Measurements from ENCODE around the gene RACGAP1.
"Not testable (repeated sequence)": the region's sequence is repeated elsewhere in the genome, so short reads cannot be mapped to it uniquely, and the experiment has no call there.

Gene RACGAP1

DNA sequence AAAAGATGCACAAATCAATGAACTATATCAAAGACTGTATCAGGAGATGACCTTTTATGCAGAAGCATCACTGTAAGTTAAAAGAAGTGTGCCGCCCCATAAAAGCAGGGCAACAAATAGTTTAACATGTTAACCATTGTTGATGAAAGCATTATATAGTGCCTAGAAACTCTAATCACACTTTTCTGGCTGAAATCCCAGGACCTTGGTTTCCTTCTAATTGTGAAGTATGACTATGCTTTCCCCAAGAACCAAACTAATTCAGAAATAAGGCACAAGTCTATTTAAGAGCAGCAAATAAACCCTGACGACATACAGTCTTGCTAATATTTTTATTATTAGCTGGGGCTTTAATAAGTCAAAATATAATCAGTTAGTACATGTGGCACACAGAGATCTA lies 21.7 kb downstream of the RACGAP1 start:
- Mint-ChIP-seq H3K27me3 (no peaks in the 10 kb centered on the region), H3K4me1 (ENCODE audit: low read depth) (no peaks in the 10 kb centered on the region), H3K9me3 (ENCODE audit: low read depth) (no peaks in the 10 kb centered on the region), H3K4me3 (no peak overlapping the region), H3K27ac (no peak overlapping the region), H3K36me3 (peaks cover 8% of the 10 kb centered on the region)

DNA sequence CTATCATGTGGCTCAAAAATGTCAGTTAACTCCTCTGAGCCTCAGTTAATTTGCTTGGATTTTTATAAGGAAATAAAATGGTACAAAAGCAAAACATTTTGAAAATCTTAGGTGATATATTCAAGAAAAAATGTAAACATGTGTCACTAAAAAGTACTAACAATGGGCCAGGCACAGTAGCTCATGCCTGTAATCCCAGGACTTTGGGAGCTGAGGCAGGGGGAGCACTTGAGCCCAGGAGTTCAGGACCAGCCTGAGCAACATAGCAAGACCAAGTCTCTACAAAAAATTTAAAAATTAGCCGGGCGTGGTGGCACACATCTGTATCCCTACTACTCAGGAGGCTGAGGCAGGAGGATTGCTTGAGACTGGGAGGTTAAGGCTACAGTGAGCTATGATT lies 26.8 kb downstream of the RACGAP1 start:
- H3K9me3 Mint-ChIP-seq (ENCODE audit: low read depth): no peaks in the 10 kb centered on the region
- no peak overlapping the region for H3K4me3 Mint-ChIP-seq
- no peak overlapping the region for H3K27ac Mint-ChIP-seq
- H3K36me3 Mint-ChIP-seq: peaks cover 14% of the 10 kb centered on the region
- H3K27me3 Mint-ChIP-seq: no peaks in the 10 kb centered on the region
- no peaks in the 10 kb centered on the region for H3K4me1 Mint-ChIP-seq (ENCODE audit: low read depth)

DNA sequence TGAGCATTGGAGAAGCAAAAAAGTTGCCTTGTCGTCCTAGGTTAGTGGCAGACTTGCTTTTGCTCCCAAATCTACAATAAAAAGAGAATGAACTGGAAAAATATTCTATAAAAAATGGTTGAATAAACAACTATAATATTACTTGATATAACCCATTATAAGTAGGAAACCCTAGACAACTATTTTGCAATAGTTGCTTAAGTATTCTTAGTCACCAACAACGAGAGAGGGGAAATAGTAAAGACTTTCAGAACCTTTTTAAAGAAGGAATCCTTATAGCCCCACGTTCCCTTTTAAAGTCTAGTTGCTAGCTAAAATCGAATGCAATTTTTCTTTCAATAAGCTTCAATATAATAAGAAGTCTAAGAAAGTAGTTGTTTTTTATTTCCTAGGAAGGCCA lies 35.0 kb downstream of the RACGAP1 start:
- Mint-ChIP-seq H3K9me3 (ENCODE audit: low read depth) (no peaks in the 10 kb centered on the region), H3K27ac (no peak overlapping the region), H3K4me1 (ENCODE audit: low read depth) (no peaks in the 10 kb centered on the region), H3K27me3 (no peaks in the 10 kb centered on the region), H3K36me3 (peaks cover 12% of the 10 kb centered on the region), H3K4me3 (no peak overlapping the region)

DNA sequence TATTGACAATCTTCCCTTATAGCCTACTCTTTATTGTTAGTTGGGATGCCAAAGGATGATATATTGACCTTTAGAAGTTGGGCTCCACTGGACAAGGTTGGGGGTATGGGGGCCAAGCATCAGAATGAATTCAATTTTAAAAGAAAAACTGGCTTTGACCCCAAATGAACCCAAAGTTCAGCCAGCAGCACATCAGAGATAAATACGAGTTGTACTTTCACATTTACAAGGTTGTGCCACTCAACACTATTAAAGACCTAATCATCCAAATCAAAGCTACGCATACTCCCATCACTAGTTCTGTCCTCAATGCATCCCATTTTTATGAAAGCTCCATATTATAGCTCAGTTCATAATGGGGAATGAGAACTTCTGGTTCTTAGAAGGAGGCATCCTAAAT lies 35.9 kb downstream of the RACGAP1 start:
- peaks cover 12% of the 10 kb centered on the region for H3K36me3 Mint-ChIP-seq
- not testable (repeated sequence) for H3K4me3 Mint-ChIP-seq; H3K27ac Mint-ChIP-seq; H3K9me3 Mint-ChIP-seq (ENCODE audit: low read depth); H3K4me1 Mint-ChIP-seq (ENCODE audit: low read depth); H3K27me3 Mint-ChIP-seq

DNA sequence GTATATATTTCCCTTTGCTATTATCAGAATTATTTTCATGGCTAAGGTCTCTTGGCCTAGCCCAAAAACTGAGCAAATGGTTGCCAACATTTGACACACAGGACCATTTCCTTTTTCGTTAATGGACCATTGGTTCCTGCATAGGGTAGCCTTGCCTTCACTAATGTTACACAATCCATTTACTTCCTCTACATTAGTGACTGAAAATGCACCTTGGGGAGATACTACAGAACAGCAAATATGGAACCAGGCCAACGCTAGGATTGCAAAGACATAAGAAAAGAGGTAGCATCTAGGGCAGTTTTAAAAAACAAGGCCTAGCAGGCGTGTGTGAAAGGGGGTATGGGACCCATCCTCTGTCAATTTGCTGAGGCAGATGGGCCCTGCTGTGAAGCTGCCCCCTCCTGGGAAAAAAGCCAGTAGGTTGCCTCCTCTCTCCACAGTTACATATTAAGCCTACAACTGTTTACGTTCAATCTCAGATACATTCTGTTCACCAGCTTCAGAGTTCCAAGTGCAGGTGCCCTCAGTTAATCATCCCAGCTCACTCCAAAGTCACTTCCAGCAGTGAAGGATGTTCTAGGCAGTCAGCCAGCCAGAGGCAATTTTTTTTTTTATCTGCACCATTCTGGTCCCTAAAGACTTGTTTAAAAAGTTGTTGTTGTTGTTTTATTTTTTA lies 37.5 kb downstream of the RACGAP1 start:
- Mint-ChIP-seq H3K36me3 (peaks cover 7% of the 10 kb centered on the region), H3K27me3 (no peaks in the 10 kb centered on the region), H3K9me3 (ENCODE audit: low read depth) (no peaks in the 10 kb centered on the region), H3K4me3 (no peak overlapping the region), H3K27ac (no peak overlapping the region), H3K4me1 (ENCODE audit: low read depth) (no peaks in the 10 kb centered on the region)

DNA sequence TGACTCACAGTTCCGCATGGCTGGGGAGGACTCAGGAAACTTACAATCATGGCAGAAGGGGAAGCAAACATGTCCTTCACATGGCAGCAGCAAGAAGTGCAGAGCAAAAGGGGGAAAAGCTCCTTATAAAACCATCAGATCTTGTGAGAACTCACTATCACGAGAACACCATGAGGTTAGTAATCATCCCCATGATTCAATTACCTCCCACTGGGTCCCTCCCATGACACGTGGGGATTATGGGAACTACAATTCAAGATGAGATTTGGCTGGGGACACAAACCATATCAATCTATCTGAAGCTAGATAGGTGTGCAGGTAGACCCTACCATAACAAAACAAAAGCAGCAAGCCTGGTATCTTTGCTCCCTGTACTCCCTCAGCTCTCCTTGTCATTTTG lies 38.8 kb downstream of the RACGAP1 start:
- H3K27me3 Mint-ChIP-seq; H3K36me3 Mint-ChIP-seq; H3K9me3 Mint-ChIP-seq (ENCODE audit: low read depth); H3K4me1 Mint-ChIP-seq (ENCODE audit: low read depth); H3K4me3 Mint-ChIP-seq; H3K27ac Mint-ChIP-seq: not testable (repeated sequence)

DNA sequence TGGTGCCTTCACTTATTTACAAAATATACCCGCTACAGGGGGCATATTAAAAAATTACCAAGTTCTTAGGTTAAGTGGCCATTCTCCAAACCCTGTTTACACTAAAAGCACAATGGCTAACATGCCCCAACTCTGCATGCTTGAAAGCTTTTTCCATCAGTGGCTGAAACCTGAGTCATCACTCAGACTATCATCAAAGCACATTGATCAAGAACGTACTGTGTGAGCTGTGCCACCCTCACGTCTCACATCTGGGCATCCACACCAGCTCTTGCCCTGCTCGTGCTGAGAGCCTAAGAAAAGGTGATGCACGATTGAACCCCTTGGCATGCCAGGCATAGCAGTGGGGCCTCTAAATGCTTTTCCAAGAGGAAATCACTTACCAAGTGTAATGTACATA lies 39.3 kb downstream of the RACGAP1 start:
- Mint-ChIP-seq H3K4me3 (no peak overlapping the region), H3K27me3 (no peaks in the 10 kb centered on the region), H3K4me1 (ENCODE audit: low read depth) (no peaks in the 10 kb centered on the region), H3K9me3 (ENCODE audit: low read depth) (no peaks in the 10 kb centered on the region), H3K36me3 (peaks cover 5% of the 10 kb centered on the region), H3K27ac (no peak overlapping the region)

DNA sequence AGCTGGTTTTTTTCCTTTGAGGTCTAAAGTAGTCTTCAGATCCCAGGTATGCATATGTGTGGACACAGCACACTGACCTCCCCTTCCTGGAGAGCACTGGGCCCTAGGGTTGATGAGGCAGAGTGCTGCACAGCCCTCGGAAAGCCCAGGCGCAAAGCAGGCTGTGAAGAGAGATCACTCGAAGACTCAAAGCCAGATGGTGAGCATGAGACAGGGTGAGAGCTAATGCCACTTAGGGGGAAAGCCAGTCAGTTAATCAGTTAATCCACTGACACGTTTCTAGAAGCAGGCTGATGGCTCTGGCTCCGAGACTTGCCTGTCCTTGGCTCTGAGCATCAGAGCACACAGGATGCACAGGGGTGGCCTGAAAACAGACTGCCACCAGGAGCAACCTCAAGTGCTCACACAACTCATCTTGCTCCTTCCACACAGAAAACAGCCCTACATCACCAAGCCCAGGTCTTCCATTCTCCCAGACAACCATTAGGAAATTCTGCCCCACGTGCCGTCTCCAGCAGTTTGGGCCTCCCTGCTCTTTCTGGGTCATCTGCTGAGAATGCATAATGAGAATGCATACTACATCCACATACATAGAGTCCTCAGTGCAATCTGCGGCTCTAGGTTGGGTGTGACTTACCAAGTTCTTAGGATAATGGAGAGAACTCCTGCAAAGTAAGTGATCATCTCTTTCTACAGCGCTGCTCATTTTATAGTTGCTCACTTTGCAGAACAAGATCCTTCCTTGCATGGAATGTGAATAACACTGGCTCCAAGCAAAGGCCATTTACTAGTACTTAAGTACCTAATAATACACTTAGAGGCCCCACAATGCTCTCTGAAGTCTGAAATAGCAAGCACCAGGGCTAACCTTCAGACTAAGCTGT lies 40.6 kb downstream of the RACGAP1 start:
- Mint-ChIP-seq H3K27ac (no peak overlapping the region), H3K4me1 (ENCODE audit: low read depth) (no peaks in the 10 kb centered on the region)

DNA sequence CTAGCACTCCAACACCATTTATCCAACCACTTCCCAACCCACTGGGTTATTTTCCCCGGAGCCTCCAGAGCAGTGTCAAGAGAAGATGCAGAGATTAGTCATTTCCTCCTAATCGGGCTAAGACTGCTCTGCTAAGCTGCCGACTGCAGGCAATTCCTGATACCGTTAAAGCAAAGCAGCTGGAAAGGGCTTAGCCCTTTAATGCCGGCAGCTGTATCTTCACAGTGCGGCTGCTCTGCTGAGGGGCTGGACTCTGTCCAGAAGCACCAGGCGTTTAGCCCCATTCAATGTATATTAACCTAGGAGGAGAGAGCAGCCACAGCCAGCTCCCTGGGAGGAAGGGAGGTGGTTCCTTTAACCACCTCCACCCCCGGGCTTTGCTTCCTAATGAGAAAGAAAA lies 41.4 kb downstream of the RACGAP1 start:
- no peaks in the 10 kb centered on the region for H3K9me3 Mint-ChIP-seq (ENCODE audit: low read depth)
- H3K27ac Mint-ChIP-seq: no peak overlapping the region
- no peak overlapping the region for H3K4me3 Mint-ChIP-seq
- no peaks in the 10 kb centered on the region for H3K4me1 Mint-ChIP-seq (ENCODE audit: low read depth)
- H3K36me3 Mint-ChIP-seq: peaks cover 2% of the 10 kb centered on the region
- H3K27me3 Mint-ChIP-seq: no peaks in the 10 kb centered on the region

More for the DNA sequence above, 40.6 kb downstream of the RACGAP1 start:
- Mint-ChIP-seq H3K9me3 (ENCODE audit: low read depth) (no peaks in the 10 kb centered on the region), H3K27me3 (no peaks in the 10 kb centered on the region), H3K36me3 (peaks cover 2% of the 10 kb centered on the region), H3K4me3 (no peak overlapping the region)

DNA sequence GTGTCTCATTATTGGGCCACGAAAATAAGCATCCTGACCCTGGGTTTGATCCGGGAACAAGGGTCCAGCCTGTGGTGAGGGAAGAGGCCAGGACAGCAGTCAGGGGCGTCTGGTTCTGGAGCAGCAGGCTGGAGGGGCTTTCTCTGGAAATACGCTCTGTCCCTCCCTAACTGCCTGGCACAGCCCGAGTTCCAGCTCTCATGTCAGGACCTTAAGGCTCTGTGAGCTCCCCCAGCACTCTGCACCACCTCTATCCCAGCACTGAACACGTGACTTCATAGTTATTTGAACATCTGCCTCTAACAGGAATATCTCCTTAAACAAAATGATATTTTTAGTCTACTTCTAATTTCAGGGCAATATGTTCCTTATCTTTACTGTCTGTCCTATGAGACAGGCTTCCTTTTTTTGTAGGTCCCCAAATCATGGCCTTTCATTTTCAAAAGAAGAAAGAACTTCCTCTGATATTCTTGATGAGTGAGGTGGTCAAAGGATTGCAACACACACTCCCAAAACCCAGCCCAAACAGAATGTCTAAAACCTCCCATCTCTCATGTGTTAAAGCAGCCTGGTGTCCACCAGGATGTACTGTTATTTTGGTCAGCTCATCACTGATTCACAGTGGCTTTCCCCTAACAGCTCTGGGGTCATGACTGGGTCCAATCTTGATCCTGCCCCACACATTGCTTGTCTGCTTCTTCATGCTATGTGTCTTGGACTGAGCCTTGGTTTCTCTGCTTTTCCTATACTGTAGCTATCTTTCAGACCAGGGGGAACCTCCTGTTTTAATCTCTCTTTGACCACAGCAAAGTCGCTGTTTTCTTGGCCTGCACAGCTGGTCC lies 42.8 kb downstream of the RACGAP1 start:
- H3K27me3 Mint-ChIP-seq: no peaks in the 10 kb centered on the region
- H3K36me3 Mint-ChIP-seq: no peaks in the 10 kb centered on the region
- peak overlapping the region; percentile 11 for H3K27ac Mint-ChIP-seq
- H3K9me3 Mint-ChIP-seq (ENCODE audit: low read depth): no peaks in the 10 kb centered on the region
- H3K4me3 Mint-ChIP-seq: no peak overlapping the region
- no peaks in the 10 kb centered on the region for H3K4me1 Mint-ChIP-seq (ENCODE audit: low read depth)

DNA sequence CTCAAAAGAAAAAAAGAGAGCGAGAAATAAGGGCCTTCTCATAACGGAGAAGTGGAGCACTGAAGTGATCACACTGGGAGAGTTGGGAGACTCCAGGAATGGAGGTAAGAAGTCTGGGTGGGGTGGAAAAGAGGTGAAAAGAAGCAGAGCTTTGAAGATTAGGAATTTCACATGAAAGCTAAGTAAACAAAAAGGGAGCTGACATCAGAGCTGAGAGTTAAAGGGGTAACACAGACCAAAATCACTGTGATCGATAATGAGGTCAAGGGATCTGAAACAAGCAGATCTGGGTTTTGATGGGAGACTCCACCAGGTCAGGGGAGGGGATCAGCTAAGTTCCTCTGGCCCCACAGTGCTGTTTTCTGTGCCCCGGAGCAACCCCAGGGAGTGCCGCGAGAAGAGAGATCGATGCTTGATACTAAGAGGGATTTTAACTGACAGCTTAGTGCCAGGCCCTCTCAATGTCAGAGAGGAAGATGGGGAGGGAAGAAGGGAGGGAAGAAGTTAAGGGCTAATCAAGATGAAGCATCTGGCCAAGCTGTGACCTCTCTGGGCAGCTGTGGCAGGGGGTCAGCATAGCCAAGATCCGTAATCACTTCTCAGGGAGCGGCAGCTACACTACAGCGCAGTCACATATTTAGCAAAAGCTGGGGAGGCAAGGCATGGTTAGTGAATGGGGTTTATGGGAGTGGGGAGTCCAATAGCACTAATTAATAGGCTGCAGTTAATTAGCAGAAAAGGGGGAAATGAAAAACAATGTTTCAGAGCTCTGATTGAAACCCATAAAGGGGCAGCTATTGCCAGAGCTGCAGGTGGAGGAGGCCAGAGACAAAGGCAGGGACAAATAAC lies 44.6 kb downstream of the RACGAP1 start:
- no peaks in the 10 kb centered on the region for H3K36me3 Mint-ChIP-seq
- no peaks in the 10 kb centered on the region for H3K9me3 Mint-ChIP-seq (ENCODE audit: low read depth)
- H3K27ac Mint-ChIP-seq: no peak overlapping the region
- no peaks in the 10 kb centered on the region for H3K27me3 Mint-ChIP-seq
- H3K4me1 Mint-ChIP-seq (ENCODE audit: low read depth): no peaks in the 10 kb centered on the region
- H3K4me3 Mint-ChIP-seq: no peak overlapping the region

DNA sequence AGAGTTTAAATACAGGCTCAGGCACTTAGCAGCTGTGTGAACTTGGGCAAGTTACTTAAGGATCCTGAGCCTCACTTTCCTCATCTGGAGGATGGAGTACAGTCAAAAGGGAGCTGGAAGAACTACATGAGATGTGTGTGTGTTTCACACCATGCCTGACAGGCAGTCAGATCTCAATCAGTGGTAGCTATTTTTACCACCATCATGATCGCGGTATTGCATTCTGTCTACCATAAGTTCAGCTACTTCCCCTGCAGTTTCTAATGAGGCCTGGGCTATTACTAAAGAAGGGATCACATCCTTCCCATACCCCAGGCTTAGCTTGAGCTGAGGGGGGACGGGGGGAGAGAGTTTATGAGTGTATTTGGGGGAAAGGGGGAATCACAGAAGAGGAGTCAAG lies 45.5 kb downstream of the RACGAP1 start:
- no peaks in the 10 kb centered on the region for H3K4me1 Mint-ChIP-seq (ENCODE audit: low read depth)
- no peaks in the 10 kb centered on the region for H3K9me3 Mint-ChIP-seq (ENCODE audit: low read depth)
- H3K36me3 Mint-ChIP-seq: no peaks in the 10 kb centered on the region
- H3K4me3 Mint-ChIP-seq: no peak overlapping the region
- no peak overlapping the region for H3K27ac Mint-ChIP-seq
- H3K27me3 Mint-ChIP-seq: no peaks in the 10 kb centered on the region

DNA sequence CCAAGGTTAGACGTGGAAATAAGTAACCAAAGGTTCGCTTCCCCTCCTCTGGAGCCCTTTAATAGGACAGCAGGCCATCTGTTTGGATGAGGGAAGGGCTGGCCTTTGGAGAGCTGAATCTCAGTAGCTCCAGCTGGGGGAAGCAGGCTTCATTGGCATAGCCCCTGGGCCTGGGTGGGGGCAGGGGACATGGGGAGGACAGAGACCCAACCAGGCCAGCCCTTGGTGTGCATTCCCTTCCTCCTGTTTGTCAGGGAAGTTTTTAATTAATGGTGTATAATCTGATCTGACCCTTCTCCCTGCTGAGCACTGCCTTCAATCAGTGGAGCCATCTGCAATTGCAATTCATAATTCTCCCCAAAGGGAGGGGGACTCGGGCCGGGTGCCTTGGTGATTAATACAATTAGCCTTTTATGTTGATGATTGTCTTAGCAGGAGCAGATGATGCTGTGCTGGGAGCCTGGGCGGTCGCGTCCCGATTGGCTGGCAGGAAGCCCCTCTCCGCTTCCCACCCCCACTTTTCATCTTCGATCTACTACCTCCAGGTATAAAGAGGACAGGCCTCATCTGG lies 46.2 kb downstream of the RACGAP1 start:
- no peaks in the 10 kb centered on the region for H3K27me3 Mint-ChIP-seq
- H3K9me3 Mint-ChIP-seq (ENCODE audit: low read depth): no peaks in the 10 kb centered on the region
- no peaks in the 10 kb centered on the region for H3K36me3 Mint-ChIP-seq
- H3K27ac Mint-ChIP-seq: no peak overlapping the region
- H3K4me1 Mint-ChIP-seq (ENCODE audit: low read depth): no peaks in the 10 kb centered on the region
- no peak overlapping the region for H3K4me3 Mint-ChIP-seq

DNA sequence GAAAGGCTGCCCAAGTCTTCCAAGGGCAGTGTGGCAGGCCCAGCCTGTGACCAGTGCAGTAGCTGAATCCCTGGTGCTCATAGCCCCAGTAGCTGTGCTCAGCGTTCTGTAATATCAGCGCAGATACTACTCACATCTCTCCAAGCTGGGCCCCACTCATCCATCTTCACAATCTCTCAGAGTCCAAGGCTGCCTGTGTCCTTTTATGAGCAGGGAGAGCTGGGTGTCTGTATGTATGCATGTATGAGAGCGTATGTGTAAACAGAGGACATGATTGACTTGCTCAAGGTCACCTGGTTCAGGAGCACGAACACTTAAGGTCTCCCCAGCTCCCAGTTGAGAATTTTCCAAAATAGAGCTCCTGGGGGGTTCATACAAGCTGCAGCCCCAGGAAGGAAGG lies 47.2 kb downstream of the RACGAP1 start:
- Mint-ChIP-seq H3K27me3 (no peaks in the 10 kb centered on the region), H3K36me3 (no peaks in the 10 kb centered on the region), H3K27ac (no peak overlapping the region), H3K4me1 (ENCODE audit: low read depth) (no peaks in the 10 kb centered on the region), H3K4me3 (no peak overlapping the region), H3K9me3 (ENCODE audit: low read depth) (no peaks in the 10 kb centered on the region)
